ACHN (cell line): ENCODE results near the gene CALCR.
"Not testable (repeated sequence)": the region's sequence is repeated elsewhere in the genome, so short reads cannot be mapped to it uniquely, and the experiment has no call there.

Experiments used
- DNase-seq: peaks from one replicate; pipeline ENCODE4 v3.0.0-alpha.2; 2015
- in situ Hi-C: cut with HindIII; loops from 2 replicates; pipeline ENCODE4 v1.10.0; 2017; ENCODE audit warnings: low sequenced_read_pairs, low pct_ligation_motif_present, low pct_unique_long_range_greater_than_20kb

The CALCR gene

GRCh38 chr7:93574646-93575554 lies at the start of gene CALCR:
Gene CALCR, minus strand, starts transcription at chr7:93574724. Its CDS starts 87,743 bp downstream, at chr7:93486981.
- peak; percentile 45 for DNase-seq
- in situ Hi-C loops = loop anchor here (25.0 kb wide), 1 partner anchor 338 kb away; the partner anchor contains the start of genes HEPACAM2 and VPS50

- DNase-seq = no peak
- in situ Hi-C loops = no loop called here
Observed at GRCh38 chr7:93623816-93624215, 49.3 kb upstream of the CALCR start.

- in situ Hi-C loops = no loop called here
- DNase-seq = peak; percentile 90
Observed at GRCh38 chr7:93622036-93623033, 47.8 kb upstream of the CALCR start.

- in situ Hi-C loops = no loop called here
- no peak for DNase-seq
Observed at GRCh38 chr7:93620864-93621263, 46.3 kb upstream of the CALCR start.

- in situ Hi-C loops = no loop called here
- peak; percentile 75 for DNase-seq
Observed at GRCh38 chr7:93620057-93620456, 45.5 kb upstream of the CALCR start.

- DNase-seq = peak; percentile 39
- in situ Hi-C loops = no loop called here
Observed at GRCh38 chr7:93601363-93601762, 26.8 kb upstream of the CALCR start.

GRCh38 chr7:93594250-93594649 lies 19.7 kb upstream of the CALCR start:
- DNase-seq = no peak
- in situ Hi-C loops = no loop called here

GRCh38 chr7:93592588-93593266 lies 18.2 kb upstream of the CALCR start:
- in situ Hi-C loops = no loop called here
- no peak for DNase-seq

GRCh38 chr7:93591224-93592050 lies 16.9 kb upstream of the CALCR start:
- peak; percentile 33 for DNase-seq

GRCh38 chr7:93586479-93586865 lies 11.9 kb upstream of the CALCR start:
- in situ Hi-C loops, DNase-seq: not testable (repeated sequence)

More at GRCh38 chr7:93591224-93592050, 16.9 kb upstream of the CALCR start:
- in situ Hi-C loops = not testable (repeated sequence)

GRCh38 chr7:93585694-93586478 lies 11.4 kb upstream of the CALCR start:
- in situ Hi-C loops, DNase-seq: not testable (repeated sequence)

- DNase-seq = no peak
- in situ Hi-C loops = no loop called here
Observed at GRCh38 chr7:93579431-93579830, 4.9 kb upstream of the CALCR start.

GRCh38 chr7:93578762-93579161 lies 4.2 kb upstream of the CALCR start:
- no peak for DNase-seq
- in situ Hi-C loops = no loop called here

GRCh38 chr7:93575555-93576399 lies 1.3 kb upstream of the CALCR start:
- in situ Hi-C loops = no loop called here
- peak; percentile 27 for DNase-seq

GRCh38 chr7:93574269-93574645 lies 267 bp downstream of the CALCR start:
- in situ Hi-C loops = loop anchor here (25.0 kb wide), 1 partner anchor 337 kb away; the partner anchor contains the start of genes HEPACAM2 and VPS50
- no peak for DNase-seq

- in situ Hi-C loops = loop anchor here (25.0 kb wide), 1 partner anchor 332 kb away; the partner anchor contains the start of genes HEPACAM2 and VPS50
- peak; percentile 45 for DNase-seq
Observed at GRCh38 chr7:93569189-93569588, 5.3 kb downstream of the CALCR start.
